CD8-positive, alpha-beta memory T cell (primary cell): ENCODE measurements around the gene GLB1L3. TPM values are rescaled to one million over a fixed set of nuclear protein-coding genes. Genes with fewer than 3 reads are reported as not detected.
A peak's percentile ranks its signal among the peaks of the same experiment; 100 is the strongest.

Experiments
- CTCF ChIA-PET: fragments of 350-600 bp; sonication (Branson Sonifier 250); formaldehyde crosslinking; loops from one replicate; lab custom pipeline; 2021; ENCODE audit warnings: antibody characterized with exemption; lab: Charles Lee
- POLR2A ChIA-PET: fragments of 350-600 bp; sonication (Branson Sonifier 250); formaldehyde crosslinking; loops from one replicate; lab custom pipeline; 2021; ENCODE audit warnings: antibody characterized with exemption; lab: Charles Lee
- DNase-seq, 5 donors: peaks; one replicate each; pipeline versions ENCODE4 v3.0.0 to v3.0.0-alpha.2; 2020 to 2022; ENCODE audit warnings: mixed read lengths in 1 of 5
- H3K27ac ChIP-seq: one replicate; pipeline ENCODE4 v1.7.0; 2013; ENCODE audit warnings: low read depth, mild to moderate bottlenecking, low read length, moderate library complexity
- H3K27me3 ChIP-seq: 2 replicates; pipeline ENCODE4 v1.7.0; 2013; ENCODE audit warnings: low read length, mild to moderate bottlenecking; ENCODE audit not compliant: insufficient read depth, poor library complexity, severe bottlenecking
- H3K36me3 ChIP-seq: 2 replicates; pipeline ENCODE4 v1.7.0; 2013; ENCODE audit warnings: mild to moderate bottlenecking, low read length, moderate library complexity; ENCODE audit not compliant: insufficient read depth
- H3K4me1 ChIP-seq: 2 replicates; pipeline ENCODE4 v1.7.0; 2013; ENCODE audit warnings: mild to moderate bottlenecking, low read length, moderate library complexity; ENCODE audit not compliant: insufficient read depth
- H3K4me3 ChIP-seq: 2 replicates; pipeline ENCODE4 v1.7.0; 2013; ENCODE audit warnings: mild to moderate bottlenecking, low read length
- H3K9me3 ChIP-seq: 2 replicates; pipeline ENCODE4 v1.7.0; 2013; ENCODE audit warnings: mild to moderate bottlenecking, low read length
- H3K27ac Mint-ChIP-seq, 8 donors: one replicate each; pipeline ENCODE4 v1.8.0; 2020 to 2021; ENCODE audit warnings: mixed read lengths in 8 of 8, mild to moderate bottlenecking in 6 of 8, inconsistent platforms in 3 of 8, moderate library complexity in 3 of 8
- H3K27me3 Mint-ChIP-seq, 2 donors: one replicate each; pipeline ENCODE4 v1.8.0; 2020 to 2021; ENCODE audit warnings: mixed read lengths in 2 of 2, mild to moderate bottlenecking in 1 of 2, moderate library complexity in 1 of 2
- H3K36me3 Mint-ChIP-seq, 3 donors: one replicate each; pipeline ENCODE4 v1.8.0; 2020 to 2021; ENCODE audit warnings: mixed read lengths in 3 of 3, inconsistent platforms in 1 of 3, mild to moderate bottlenecking in 1 of 3
- H3K4me1 Mint-ChIP-seq, 3 donors: one replicate each; pipeline ENCODE4 v1.8.0; 2020 to 2021; ENCODE audit warnings: mixed read lengths in 3 of 3, inconsistent platforms in 1 of 3, mild to moderate bottlenecking in 1 of 3
- H3K4me3 Mint-ChIP-seq, 7 donors: one replicate each; pipeline ENCODE4 v1.8.0; 2020 to 2021; ENCODE audit warnings: mixed read lengths in 7 of 7, mild to moderate bottlenecking in 6 of 7, moderate library complexity in 4 of 7, inconsistent platforms in 2 of 7
- H3K9me3 Mint-ChIP-seq, 5 donors: one replicate each; pipeline ENCODE4 v1.8.0; 2020 to 2022; ENCODE audit warnings: mixed read lengths in 5 of 5, mild to moderate bottlenecking in 3 of 5, moderate library complexity in 2 of 5, inconsistent platforms in 1 of 5
- polyA plus RNA-seq: library from polyadenylated mRNA; unstranded; fragments of 300-500 nt; fragmentation: Illumina TruSeq; gene quantifications from one replicate; pipeline ENCODE4 v1.2.3, GENCODE V29; 2021
- total RNA-seq, 2 experiments: library from RNA; stranded (reverse); gene quantifications; one replicate each; pipeline ENCODE4 v1.2.3, GENCODE V29; 2021

GLB1L3 gene
- total and polyA plus RNA-seq, 3 experiments from 2014 or later, result 2.0 to 3.0 (median 2.3) TPM

GRCh38 chr11:134350381-134350780 is 74.2 kb downstream of the GLB1L3 start:
- POLR2A ChIA-PET, result interaction anchor here (1.4 kb wide), 1 partner anchor 75 kb away, joined by 4 read pairs; no protein-coding TSS in a partner anchor
- Mint-ChIP-seq H3K36me3 (peaks cover 0 to 13% (median 2%) of the 10 kb centered on the region in 3 donors), H3K27ac (peak overlapping the region in 6 of 8 donors; percentile 25 to 99 (median 90)), H3K9me3 (peaks cover 0 to 3% (median 0%) of the 10 kb centered on the region in 5 donors), H3K4me1 (peaks cover 26 to 32% (median 28%) of the 10 kb centered on the region in 3 donors), H3K4me3 (peak overlapping the region in 5 of 7 donors; percentile 25 to 79 (median 60)), H3K27me3 (peaks cover 0 to 2% of the 10 kb centered on the region in 2 donors)
- Histone ChIP-seq H3K36me3 (no peaks in the 10 kb centered on the region), H3K27ac (no peak overlapping the region), H3K4me3 (no peak overlapping the region), H3K27me3 (no peaks in the 10 kb centered on the region), H3K9me3 (no peaks in the 10 kb centered on the region), H3K4me1 (peaks cover 19% of the 10 kb centered on the region)
- CTCF ChIA-PET, result interaction anchor here (1.0 kb wide), 1 partner anchor 88 kb away, joined by 3 read pairs; no protein-coding TSS in a partner anchor
- peak in 1 of 5 donors; percentile 10 for DNase-seq

GRCh38 chr11:134352111-134352510 is 75.9 kb downstream of the GLB1L3 start:
- Histone ChIP-seq H3K4me3 (no peak overlapping the region), H3K36me3 (no peaks in the 10 kb centered on the region), H3K4me1 (peaks cover 19% of the 10 kb centered on the region), H3K27ac (no peak overlapping the region), H3K27me3 (no peaks in the 10 kb centered on the region), H3K9me3 (no peaks in the 10 kb centered on the region)
- H3K27me3 Mint-ChIP-seq, result peaks cover 0 to 2% of the 10 kb centered on the region in 2 donors
- H3K36me3 Mint-ChIP-seq, result peaks cover 0 to 14% (median 2%) of the 10 kb centered on the region in 3 donors
- peaks cover 26 to 31% (median 28%) of the 10 kb centered on the region in 3 donors for H3K4me1 Mint-ChIP-seq
- POLR2A ChIA-PET, result no interaction called here
- H3K27ac Mint-ChIP-seq, result peak overlapping the region in 2 of 8 donors; percentile 43 to 60
- CTCF ChIA-PET, result no interaction called here
- H3K9me3 Mint-ChIP-seq, result peaks cover 0 to 3% (median 0%) of the 10 kb centered on the region in 5 donors
- DNase-seq, result no peak
- H3K4me3 Mint-ChIP-seq, result no peak overlapping the region

GRCh38 chr11:134355136-134355535 is 79.0 kb downstream of the GLB1L3 start:
- Mint-ChIP-seq H3K4me1 (peaks cover 13 to 17% (median 14%) of the 10 kb centered on the region in 3 donors), H3K27ac (peak overlapping the region in 1 of 8 donors; percentile 31), H3K27me3 (peaks cover 0 to 5% of the 10 kb centered on the region in 2 donors), H3K4me3 (no peak overlapping the region), H3K9me3 (peaks cover 0 to 4% (median 0%) of the 10 kb centered on the region in 5 donors), H3K36me3 (peaks cover 0 to 17% (median 5%) of the 10 kb centered on the region in 3 donors)
- Histone ChIP-seq H3K36me3 (no peaks in the 10 kb centered on the region), H3K9me3 (no peaks in the 10 kb centered on the region), H3K27ac (peak overlapping the region; percentile 6), H3K4me3 (no peak overlapping the region), H3K4me1 (peaks cover 6% of the 10 kb centered on the region), H3K27me3 (no peaks in the 10 kb centered on the region)
- ChIA-PET CTCF (no interaction called here), POLR2A (no interaction called here)
- no peak for DNase-seq

- Mint-ChIP-seq H3K4me3 (no peak overlapping the region), H3K27ac (no peak overlapping the region), H3K9me3 (peaks cover 0 to 4% (median 0%) of the 10 kb centered on the region in 5 donors), H3K36me3 (peaks cover 0 to 18% (median 5%) of the 10 kb centered on the region in 3 donors), H3K27me3 (peaks cover 0 to 5% of the 10 kb centered on the region in 2 donors), H3K4me1 (peaks cover 9 to 13% (median 12%) of the 10 kb centered on the region in 3 donors)
- ChIA-PET CTCF (no interaction called here), POLR2A (no interaction called here)
- H3K4me3 ChIP-seq, result no peak overlapping the region
- H3K9me3 ChIP-seq, result no peaks in the 10 kb centered on the region
- H3K36me3 ChIP-seq, result no peaks in the 10 kb centered on the region
- peaks cover 5% of the 10 kb centered on the region for H3K4me1 ChIP-seq
- H3K27ac ChIP-seq, result peak overlapping the region; percentile 6
- no peaks in the 10 kb centered on the region for H3K27me3 ChIP-seq
- DNase-seq, result peak in 1 of 5 donors; percentile 15
These were observed 79.5 kb downstream of the GLB1L3 start for GRCh38 chr11:134355656-134356055.

- H3K4me1 ChIP-seq, result peaks cover 5% of the 10 kb centered on the region
- no peak overlapping the region for H3K4me3 Mint-ChIP-seq
- peaks cover 0 to 18% (median 5%) of the 10 kb centered on the region in 3 donors for H3K36me3 Mint-ChIP-seq
- ChIA-PET POLR2A (no interaction called here), CTCF (no interaction called here)
- no peak overlapping the region for H3K4me3 ChIP-seq
- no peak overlapping the region for H3K27ac ChIP-seq
- peak in 1 of 5 donors; percentile 30 for DNase-seq
- H3K27me3 ChIP-seq, result no peaks in the 10 kb centered on the region
- no peaks in the 10 kb centered on the region for H3K36me3 ChIP-seq
- peaks cover 0 to 4% (median 0%) of the 10 kb centered on the region in 5 donors for H3K9me3 Mint-ChIP-seq
- peaks cover 7 to 14% (median 12%) of the 10 kb centered on the region in 3 donors for H3K4me1 Mint-ChIP-seq
- no peaks in the 10 kb centered on the region for H3K9me3 ChIP-seq
- no peak overlapping the region for H3K27ac Mint-ChIP-seq
- H3K27me3 Mint-ChIP-seq, result peaks cover 2 to 4% of the 10 kb centered on the region in 2 donors
These were observed 80.7 kb downstream of the GLB1L3 start for GRCh38 chr11:134356656-134357544.

- Histone ChIP-seq H3K36me3 (no peaks in the 10 kb centered on the region), H3K9me3 (no peaks in the 10 kb centered on the region), H3K27ac (no peak overlapping the region), H3K27me3 (no peaks in the 10 kb centered on the region), H3K4me1 (peaks cover 5% of the 10 kb centered on the region), H3K4me3 (no peak overlapping the region)
- Mint-ChIP-seq H3K36me3 (peaks cover 0 to 18% (median 5%) of the 10 kb centered on the region in 3 donors), H3K27me3 (peaks cover 4% of the 10 kb centered on the region in 2 donors), H3K9me3 (peaks cover 0 to 4% (median 0%) of the 10 kb centered on the region in 5 donors), H3K4me1 (peaks cover 9 to 16% (median 14%) of the 10 kb centered on the region in 3 donors), H3K4me3 (no peak overlapping the region), H3K27ac (no peak overlapping the region)
- ChIA-PET POLR2A (no interaction called here), CTCF (no interaction called here)
- peak in 1 of 5 donors; percentile 7 for DNase-seq
These were observed 81.3 kb downstream of the GLB1L3 start for GRCh38 chr11:134357545-134357839.

- Mint-ChIP-seq H3K27ac (no peak overlapping the region), H3K36me3 (peaks cover 0 to 17% (median 5%) of the 10 kb centered on the region in 3 donors), H3K27me3 (peaks cover 4 to 7% of the 10 kb centered on the region in 2 donors), H3K9me3 (peaks cover 0 to 4% (median 0%) of the 10 kb centered on the region in 5 donors), H3K4me3 (no peak overlapping the region), H3K4me1 (peaks cover 9 to 16% (median 14%) of the 10 kb centered on the region in 3 donors)
- H3K27ac ChIP-seq, result no peak overlapping the region
- POLR2A ChIA-PET, result no interaction called here
- H3K36me3 ChIP-seq, result no peaks in the 10 kb centered on the region
- H3K27me3 ChIP-seq, result no peaks in the 10 kb centered on the region
- CTCF ChIA-PET, result interaction anchor here (2.0 kb wide), 1 partner anchor 86 kb away, joined by 5 read pairs; no protein-coding TSS in a partner anchor
- H3K4me3 ChIP-seq, result no peak overlapping the region
- DNase-seq, result peak in 1 of 5 donors; percentile 39
- peaks cover 5% of the 10 kb centered on the region for H3K4me1 ChIP-seq
- H3K9me3 ChIP-seq, result no peaks in the 10 kb centered on the region
These were observed 82.1 kb downstream of the GLB1L3 start for GRCh38 chr11:134358165-134358855.
